Left lung (tissue), 10 donors: ENCODE measurements around the gene AGAP6. TPM values are rescaled to one million over a fixed set of nuclear protein-coding genes. Genes with fewer than 3 reads are reported as not detected.
"Not testable (repeated sequence)": the region's sequence is repeated elsewhere in the genome, so short reads cannot be mapped to it uniquely, and the experiment has no call there.

Experiments used
- ATAC-seq: fragments of 200-7000 bp; cut with Tn5 transposase; one replicate; pipeline ENCODE4 v1.9.1; 2020; ENCODE audit warnings: moderate library complexity
- DNase-seq, 4 donors: peaks; one replicate each; pipeline ENCODE4 v3.0.0-alpha.2; 2013 to 2020
- H3K27ac ChIP-seq, 2 donors: fragments of 200-600 bp; sonication (generic) in 1 of 2; one replicate each; pipeline versions ENCODE4 v1.5.0 to v1.8.0; 2020 to 2021
- H3K27me3 ChIP-seq, 2 donors: fragments of 200-600 bp; sonication (generic) in 1 of 2; one replicate each; pipeline versions ENCODE4 v1.5.0 to v1.8.0; 2020 to 2021
- H3K36me3 ChIP-seq, 2 donors: fragments of 200-600 bp; sonication (generic) in 1 of 2; one replicate each; pipeline versions ENCODE4 v1.5.0 to v1.8.0; 2020 to 2021
- H3K4me1 ChIP-seq, 2 donors: fragments of 200-600 bp; one replicate each; pipeline ENCODE4 v1.8.0; 2021
- H3K4me3 ChIP-seq, 2 donors: fragments of 200-600 bp; sonication (generic) in 1 of 2; one replicate each; pipeline versions ENCODE4 v1.5.0 to v1.8.0; 2020 to 2021; ENCODE audit warnings: mild to moderate bottlenecking in 1 of 2
- H3K9me3 ChIP-seq, 2 donors: fragments of 200-600 bp; sonication (generic) in 1 of 2; one replicate each; pipeline versions ENCODE4 v1.5.0 to v1.8.0; 2020 to 2021
- intact Hi-C, 2 donors: fragments of 100-400 bp; cut with DNase I; formaldehyde crosslinking; loops; one replicate each; pipeline versions ENCODE4 v1.11.2 to v1.14.2; 2022
- polyA plus RNA-seq, 6 donors: library from polyadenylated mRNA; unstranded; fragments of 120-200 nt; gene quantifications; one replicate each; pipeline ENCODE4 v1.2.1, GENCODE V29; 2013; ENCODE audit not compliant: insufficient read length in 6 of 6
- total RNA-seq, 2 donors: library from RNA; stranded (reverse); fragmentation: NEBNext Ultra II Directional; extraction: Animal tissue kit (Norgen Biotek cat#: 25700); gene quantifications; one replicate each; pipeline ENCODE4 v1.2.1, GENCODE V29; 2021
- TF ChIP-seq, protein P1 (sequence below), 2 donors: fragments of 200-600 bp; sonication (generic) in 1 of 2; IDR thresholded peaks; one replicate each; pipeline versions ENCODE4 v1.5.0 to v1.8.0; 2021; ENCODE audit warnings: antibody characterized with exemption in 2 of 2
- donor health status: DM: no; HTN: yes; CAD: no.
- donor health status: DM: no; HTN: no; CAD: no.

Gene AGAP6
- total and polyA plus RNA-seq, 8 donors = 6.0 to 38.6 (median 27.6) TPM

DNA sequence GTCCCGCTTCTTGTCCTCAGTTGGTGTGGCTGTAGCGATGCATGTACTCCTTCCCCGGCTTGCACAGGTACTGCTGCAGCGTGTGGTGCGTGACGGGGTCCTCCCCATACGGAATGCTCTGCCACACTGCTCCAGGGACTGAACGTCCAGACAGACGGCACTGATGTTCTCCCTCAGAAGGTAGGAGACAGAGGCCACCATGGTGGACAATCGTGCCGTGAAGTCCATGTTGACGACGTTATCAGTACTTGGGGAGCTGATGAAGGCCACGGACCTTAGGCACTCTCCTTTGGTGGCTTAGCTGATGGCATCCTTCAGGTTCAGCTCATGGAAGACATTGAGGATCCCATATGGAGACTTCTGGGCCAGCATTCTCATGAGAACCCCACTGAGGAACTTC lies 37.4 kb downstream of the AGAP6 start:
- no peaks in the 10 kb centered on the region for H3K9me3 ChIP-seq
- intact Hi-C loops = no loop called here
- no peaks in the 10 kb centered on the region for H3K36me3 ChIP-seq
- no peaks in the 10 kb centered on the region for H3K4me1 ChIP-seq
- DNase-seq = no peak
- ATAC-seq = no peak
- TF ChIP-seq, protein P1, sequence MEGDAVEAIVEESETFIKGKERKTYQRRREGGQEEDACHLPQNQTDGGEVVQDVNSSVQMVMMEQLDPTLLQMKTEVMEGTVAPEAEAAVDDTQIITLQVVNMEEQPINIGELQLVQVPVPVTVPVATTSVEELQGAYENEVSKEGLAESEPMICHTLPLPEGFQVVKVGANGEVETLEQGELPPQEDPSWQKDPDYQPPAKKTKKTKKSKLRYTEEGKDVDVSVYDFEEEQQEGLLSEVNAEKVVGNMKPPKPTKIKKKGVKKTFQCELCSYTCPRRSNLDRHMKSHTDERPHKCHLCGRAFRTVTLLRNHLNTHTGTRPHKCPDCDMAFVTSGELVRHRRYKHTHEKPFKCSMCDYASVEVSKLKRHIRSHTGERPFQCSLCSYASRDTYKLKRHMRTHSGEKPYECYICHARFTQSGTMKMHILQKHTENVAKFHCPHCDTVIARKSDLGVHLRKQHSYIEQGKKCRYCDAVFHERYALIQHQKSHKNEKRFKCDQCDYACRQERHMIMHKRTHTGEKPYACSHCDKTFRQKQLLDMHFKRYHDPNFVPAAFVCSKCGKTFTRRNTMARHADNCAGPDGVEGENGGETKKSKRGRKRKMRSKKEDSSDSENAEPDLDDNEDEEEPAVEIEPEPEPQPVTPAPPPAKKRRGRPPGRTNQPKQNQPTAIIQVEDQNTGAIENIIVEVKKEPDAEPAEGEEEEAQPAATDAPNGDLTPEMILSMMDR (IDR thresholded peaks at IDR 0.05) = no peak
- peaks cover 0 to 27% of the 10 kb centered on the region in 2 donors for H3K27me3 ChIP-seq
- no peak overlapping the region for H3K4me3 ChIP-seq
- no peak overlapping the region for H3K27ac ChIP-seq

DNA sequence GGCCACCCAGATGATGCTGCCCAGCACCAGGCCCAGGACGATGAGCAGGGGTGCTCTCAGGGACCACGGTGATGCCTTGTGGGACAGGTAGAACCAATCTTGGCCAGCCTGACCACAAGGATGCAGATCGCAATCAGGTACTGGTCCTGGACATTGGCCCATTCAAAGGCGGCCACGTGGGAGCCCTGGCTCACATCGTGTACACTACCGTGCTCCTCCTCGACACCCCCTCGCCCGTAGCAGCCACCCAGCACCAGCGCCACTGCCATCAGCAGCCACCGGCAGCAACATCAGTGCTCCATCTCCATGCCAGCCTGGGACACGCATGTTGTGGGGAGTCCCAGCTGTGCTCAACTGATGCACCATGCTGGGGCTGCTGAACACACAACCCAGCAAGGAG lies 39.0 kb downstream of the AGAP6 start:
- Histone ChIP-seq H3K27me3 (peaks cover 0 to 27% of the 10 kb centered on the region in 2 donors), H3K4me3 (no peak overlapping the region), H3K4me1 (no peaks in the 10 kb centered on the region), H3K36me3 (no peaks in the 10 kb centered on the region), H3K27ac (no peak overlapping the region), H3K9me3 (no peaks in the 10 kb centered on the region)
- intact Hi-C loops = no loop called here
- ATAC-seq (no peak), DNase-seq (no peak)
- TF ChIP-seq, protein P1 (IDR thresholded peaks at IDR 0.05) = no peak

- no peak overlapping the region for H3K4me3 ChIP-seq
- H3K36me3 ChIP-seq = no peaks in the 10 kb centered on the region
- DNase-seq (no peak), ATAC-seq (no peak)
- H3K4me1 ChIP-seq = no peaks in the 10 kb centered on the region
- no peak overlapping the region for H3K27ac ChIP-seq
- H3K9me3 ChIP-seq = no peaks in the 10 kb centered on the region
- H3K27me3 ChIP-seq = no peaks in the 10 kb centered on the region
- TF ChIP-seq, protein P1 (IDR thresholded peaks at IDR 0.05) = no peak
- intact Hi-C loops = no loop called here
Observed at GRCh38 chr10:50033481-50033880, 45.3 kb downstream of the AGAP6 start.

- ATAC-seq (peak; percentile 34), DNase-seq (peak in 1 of 4 donors; percentile 3)
- H3K27ac ChIP-seq, H3K4me3 ChIP-seq, intact Hi-C loops, H3K27me3 ChIP-seq, H3K4me1 ChIP-seq, H3K36me3 ChIP-seq, H3K9me3 ChIP-seq: not testable (repeated sequence)
Observed at GRCh38 chr10:50035337-50035736, 47.1 kb downstream of the AGAP6 start.

GRCh38 chr10:50044941-50045664 lies 56.9 kb downstream of the AGAP6 start:
- ATAC-seq = peak; percentile 82
- intact Hi-C loops = no loop called here

DNA sequence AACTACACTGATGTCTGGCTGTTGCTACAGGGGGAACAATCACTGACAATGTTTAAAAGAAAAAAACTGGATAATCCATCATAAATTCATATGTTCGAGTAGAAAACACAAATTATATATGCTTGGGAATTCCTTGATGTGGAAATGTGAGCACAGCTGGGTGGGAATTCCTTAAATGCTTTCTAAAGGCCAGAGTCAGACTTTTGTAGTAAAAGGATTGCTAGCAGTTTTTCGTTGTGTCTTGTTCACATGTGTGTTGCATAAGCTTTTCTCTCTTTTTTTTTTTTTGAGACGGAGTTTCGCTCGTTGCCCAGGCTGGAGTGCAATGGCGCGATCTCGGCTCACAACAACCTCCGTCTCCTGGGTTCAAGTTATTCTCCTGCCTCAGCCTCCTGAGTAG lies 58.3 kb downstream of the AGAP6 start:
- H3K4me3 ChIP-seq, H3K36me3 ChIP-seq, H3K27ac ChIP-seq, ATAC-seq, H3K9me3 ChIP-seq, H3K27me3 ChIP-seq, DNase-seq, H3K4me1 ChIP-seq, intact Hi-C loops: not testable (repeated sequence)

More at GRCh38 chr10:50044941-50045664, 56.9 kb downstream of the AGAP6 start:
- H3K4me3 ChIP-seq = no peak overlapping the region
- H3K36me3 ChIP-seq = no peaks in the 10 kb centered on the region
- TF ChIP-seq, protein P1 (IDR thresholded peaks at IDR 0.05) = no peak
- H3K27me3 ChIP-seq = no peaks in the 10 kb centered on the region
- no peak overlapping the region for H3K27ac ChIP-seq
- no peak for DNase-seq
- no peaks in the 10 kb centered on the region for H3K4me1 ChIP-seq
- H3K9me3 ChIP-seq = no peaks in the 10 kb centered on the region

GRCh38 chr10:50047594-50047993 lies 59.4 kb downstream of the AGAP6 start:
- H3K27ac ChIP-seq, DNase-seq, ATAC-seq, intact Hi-C loops, H3K27me3 ChIP-seq, H3K4me1 ChIP-seq, H3K36me3 ChIP-seq, H3K9me3 ChIP-seq, H3K4me3 ChIP-seq: not testable (repeated sequence)

DNA sequence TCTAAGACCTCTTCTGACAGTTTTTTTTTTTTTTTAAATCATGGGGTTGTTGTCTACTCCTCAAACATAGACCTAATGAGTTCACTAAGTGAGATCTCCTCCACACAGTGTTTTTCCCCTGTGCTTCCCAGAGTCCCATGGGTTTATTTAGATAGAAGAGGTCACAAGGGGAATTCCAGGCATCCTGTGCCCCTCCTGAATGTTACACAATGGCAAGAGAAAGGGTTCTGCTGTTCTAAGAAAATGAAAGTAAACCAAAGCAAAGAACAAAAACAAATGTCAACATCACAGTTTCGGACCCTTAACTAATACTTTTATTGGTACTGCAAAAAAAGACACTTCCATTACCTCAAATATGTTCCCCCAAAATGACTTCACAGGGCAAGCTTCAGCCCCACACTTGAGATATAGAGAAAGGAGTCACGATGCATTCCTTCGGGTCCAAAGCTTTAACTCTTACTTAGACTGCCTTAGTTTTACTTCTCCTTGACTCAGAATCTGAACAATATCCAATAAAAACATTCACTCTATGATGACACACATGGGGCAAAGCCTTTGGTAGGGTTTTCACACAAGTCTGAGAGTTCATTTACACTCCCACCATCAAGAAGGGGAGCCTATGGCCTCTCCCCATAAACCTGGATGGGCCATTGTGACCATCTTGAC lies 63.9 kb downstream of the AGAP6 start:
- H3K36me3 ChIP-seq, DNase-seq, H3K4me3 ChIP-seq, intact Hi-C loops, H3K27me3 ChIP-seq, H3K4me1 ChIP-seq, H3K9me3 ChIP-seq: not testable (repeated sequence)
- H3K27ac ChIP-seq = peak overlapping the region in 1 of 2 donors; percentile 71
- peak; percentile 68 for ATAC-seq

- intact Hi-C loops, DNase-seq, H3K9me3 ChIP-seq, H3K4me1 ChIP-seq, H3K4me3 ChIP-seq, H3K36me3 ChIP-seq, H3K27me3 ChIP-seq: not testable (repeated sequence)
- H3K27ac ChIP-seq = peak overlapping the region in 1 of 2 donors; percentile 71
- peak; percentile 31 for ATAC-seq
Observed at GRCh38 chr10:50052778-50053376, 64.7 kb downstream of the AGAP6 start.
